Caco-2 (cell line): ENCODE data around the gene LASP1NB. TPM values are rescaled to one million over a fixed set of nuclear protein-coding genes. Genes with fewer than 3 reads are reported as not detected.

Experiments
- BruUV-seq: library from RNA; stranded (reverse); fragments of 400-500 nt; replicated peaks from 2 replicates; lab custom pipeline; 2021; lab: Mats Ljungman, UMichigan
- CTCF ChIA-PET: fragments of 300-600 bp; sonication (Branson Sonifier 250); formaldehyde crosslinking; loops from one replicate; lab custom pipeline; 2022; ENCODE audit warnings: antibody characterized with exemption; lab: Charles Lee
- POLR2A ChIA-PET: fragments of 300-600 bp; sonication (Branson Sonifier 250); formaldehyde crosslinking; loops from one replicate; lab custom pipeline; 2022; ENCODE audit warnings: antibody characterized with exemption; lab: Charles Lee
- DNase-seq, 2 experiments: peaks; one replicate each; pipeline versions ENCODE4 v3.0.0 to v3.0.0-alpha.2; 2020 to 2022
- H3K27me3 ChIP-seq: replicated peaks from 2 replicates; pipeline ENCODE4 v1.6.0; 2011; ENCODE audit warnings: low read length; ENCODE audit not compliant: control insufficient read depth, insufficient read depth
- H3K36me3 ChIP-seq: 2 replicates; pipeline ENCODE4 v1.5.1; 2011; ENCODE audit warnings: low read length; ENCODE audit not compliant: control insufficient read depth, insufficient read depth
- H3K4me1 ChIP-seq: fragments of 250-450 bp; sonication (Bioruptor Pico); 2 replicates; pipeline ENCODE4 v1.5.1; 2020; ENCODE audit warnings: mild to moderate bottlenecking
- H3K4me3 ChIP-seq: 2 replicates; pipeline ENCODE4 v1.5.1; 2011; ENCODE audit warnings: low read depth, mild to moderate bottlenecking, control low read depth, low read length
- H3K9me3 ChIP-seq: fragments of 250-450 bp; sonication (Bioruptor Pico); 2 replicates; pipeline ENCODE4 v1.5.1; 2020; ENCODE audit warnings: mild to moderate bottlenecking, moderate library complexity
- H3K27ac Mint-ChIP-seq: one replicate; pipeline ENCODE4 v1.8.0; 2022; ENCODE audit warnings: mixed read lengths; ENCODE audit not compliant: unreplicated experiment
- H3K27me3 Mint-ChIP-seq: one replicate; pipeline ENCODE4 v1.8.0; 2022; ENCODE audit warnings: mixed read lengths; ENCODE audit not compliant: insufficient read depth, unreplicated experiment
- H3K36me3 Mint-ChIP-seq: one replicate; pipeline ENCODE4 v1.8.0; 2022; ENCODE audit warnings: mild to moderate bottlenecking, mixed read lengths; ENCODE audit not compliant: insufficient read depth, unreplicated experiment
- H3K4me1 Mint-ChIP-seq: one replicate; pipeline ENCODE4 v1.8.0; 2022; ENCODE audit warnings: low read depth, mixed read lengths; ENCODE audit not compliant: unreplicated experiment
- H3K4me3 Mint-ChIP-seq: one replicate; pipeline ENCODE4 v1.8.0; 2022; ENCODE audit warnings: mild to moderate bottlenecking, moderate library complexity, mixed read lengths; ENCODE audit not compliant: unreplicated experiment
- H3K9me3 Mint-ChIP-seq: one replicate; pipeline ENCODE4 v1.8.0; 2022; ENCODE audit warnings: mixed read lengths; ENCODE audit not compliant: unreplicated experiment
- CTCF ChIP-seq, 2 experiments: fragments of 200-600 bp in 1 of 2; IDR thresholded peaks; 1 replicate in 1 of 2; 2 replicates in 1 of 2; pipeline versions ENCODE4 v1.5.1 to v1.8.0; 2011 to 2022; ENCODE audit warnings: antibody characterized with exemption in 1 of 2, control low read depth in 1 of 2, inconsistent platforms in 1 of 2, low read depth in 1 of 2, low read length in 1 of 2, mild to moderate bottlenecking in 1 of 2, moderate library complexity in 1 of 2; ENCODE audit not compliant: insufficient read depth in 1 of 2, severe bottlenecking in 1 of 2, unreplicated experiment in 1 of 2
- intact Hi-C: fragments of 100-400 bp; cut with micrococcal nuclease; formaldehyde crosslinking; loops from one replicate; pipeline ENCODE4 v1.10.0; 2022; ENCODE audit not compliant: unreplicated experiment
- microRNA-seq: library from miRNA; unstranded; fragments of <30 nt; microRNA quantifications from one replicate; pipeline ENCODE4 v1.2.0, GENCODE V29; 2022
- total RNA-seq: library from RNA; stranded (reverse); gene quantifications from 2 replicates; pipeline ENCODE4 v1.2.3, GENCODE V29; 2022

LASP1NB gene

GRCh38 chr17:38978180-38978579 lies 52.8 kb downstream of the LASP1NB start:
- Histone ChIP-seq H3K4me1 (no peaks in the 10 kb centered on the region), H3K27me3 (no peaks in the 10 kb centered on the region), H3K4me3 (no peak overlapping the region), H3K36me3 (no peaks in the 10 kb centered on the region), H3K9me3 (no peaks in the 10 kb centered on the region)
- DNase-seq, result no peak
- H3K4me3 Mint-ChIP-seq, result no peak overlapping the region
- H3K36me3 Mint-ChIP-seq, result no peaks in the 10 kb centered on the region
- intact Hi-C loops, result no loop called here
- POLR2A ChIA-PET, result no interaction called here
- H3K27me3 Mint-ChIP-seq, result no peaks in the 10 kb centered on the region
- CTCF ChIA-PET, result interaction anchor here (0.9 kb wide), 1 partner anchor 175 kb away, joined by 3 read pairs; no protein-coding TSS in a partner anchor
- no TSS peak for BruUV-seq
- H3K9me3 Mint-ChIP-seq, result no peaks in the 10 kb centered on the region
- H3K4me1 Mint-ChIP-seq, result no peaks in the 10 kb centered on the region
- TF ChIP-seq CTCF (IDR thresholded peaks at IDR 0.05; ENCODE audit: insufficient read depth in 1 of 2, low read depth in 1 of 2, low read length in 1 of 2, severe bottlenecking in 1 of 2, unreplicated experiment in 1 of 2), result no peak
- no peak overlapping the region for H3K27ac Mint-ChIP-seq

Small RNA genes within 50 kb of the gene (microRNA-seq; reads per million reads assigned to microRNA genes)
- gene MIR6779, result not detected

Other genes with a start within 250 kb of the LASP1NB start
- 69.7 and 72.5 TPM in 2 replicates for gene MLLT6, start 220.3 kb upstream of the LASP1NB start, total RNA-seq
- gene CISD3, start 195.3 kb upstream of the LASP1NB start, total RNA-seq, result 16.6 and 18.3 TPM in 2 replicates
- gene PCGF2, start 177.3 kb upstream of the LASP1NB start, total RNA-seq, result 91.3 and 95.1 TPM in 2 replicates
- 427 and 465 TPM in 2 replicates for gene PSMB3, start 172.9 kb upstream of the LASP1NB start, total RNA-seq
- gene PIP4K2B, start 126.1 kb upstream of the LASP1NB start, total RNA-seq, result 39.6 and 42.3 TPM in 2 replicates
- 18.2 and 19.1 TPM in 2 replicates for gene CWC25, start 100.3 kb upstream of the LASP1NB start, total RNA-seq
- gene RPL23, start 71.9 kb upstream of the LASP1NB start, total RNA-seq, result 2,216 and 2,327 TPM in 2 replicates
- gene LASP1, start 55.6 kb upstream of the LASP1NB start, total RNA-seq, result 137 and 143 TPM in 2 replicates
- not detected in 2 replicates for gene FBXO47, start 41.8 kb downstream of the LASP1NB start, total RNA-seq
- gene PLXDC1, start 226.0 kb downstream of the LASP1NB start, total RNA-seq, result 0.14 and 0.44 TPM in 2 replicates
- not detected in 2 replicates for gene ARL5C, start 240.5 kb downstream of the LASP1NB start, total RNA-seq